GM19023 (cell line): ENCODE measurements around the gene IFT22.
"Not testable (repeated sequence)": the region's sequence is repeated elsewhere in the genome, so short reads cannot be mapped to it uniquely, and the experiment has no call there.

Experiments
- ATAC-seq: cut with Tn5 transposase; IDR thresholded peaks from one replicate; pipeline ENCODE4 v1.9.1; 2021; ENCODE audit warnings: mild to moderate bottlenecking, moderate library complexity; ENCODE audit not compliant: unreplicated experiment

IFT22 gene

GRCh38 chr7:101321491-101322401 is at the start of gene IFT22:
Gene IFT22, minus strand, starts transcription at chr7:101321812. Its CDS starts 103 bp downstream, at chr7:101321709.
- peak; percentile 93 for ATAC-seq

- ATAC-seq: no peak
Measured at GRCh38 chr7:101370836-101371235, 49.2 kb upstream of the IFT22 start.

- ATAC-seq: no peak
Measured at GRCh38 chr7:101368422-101369165, 47.0 kb upstream of the IFT22 start.

GRCh38 chr7:101367676-101368075 is 46.1 kb upstream of the IFT22 start:
- no peak for ATAC-seq

- ATAC-seq: no peak
Measured at GRCh38 chr7:101365956-101366355, 44.3 kb upstream of the IFT22 start.

DNA sequence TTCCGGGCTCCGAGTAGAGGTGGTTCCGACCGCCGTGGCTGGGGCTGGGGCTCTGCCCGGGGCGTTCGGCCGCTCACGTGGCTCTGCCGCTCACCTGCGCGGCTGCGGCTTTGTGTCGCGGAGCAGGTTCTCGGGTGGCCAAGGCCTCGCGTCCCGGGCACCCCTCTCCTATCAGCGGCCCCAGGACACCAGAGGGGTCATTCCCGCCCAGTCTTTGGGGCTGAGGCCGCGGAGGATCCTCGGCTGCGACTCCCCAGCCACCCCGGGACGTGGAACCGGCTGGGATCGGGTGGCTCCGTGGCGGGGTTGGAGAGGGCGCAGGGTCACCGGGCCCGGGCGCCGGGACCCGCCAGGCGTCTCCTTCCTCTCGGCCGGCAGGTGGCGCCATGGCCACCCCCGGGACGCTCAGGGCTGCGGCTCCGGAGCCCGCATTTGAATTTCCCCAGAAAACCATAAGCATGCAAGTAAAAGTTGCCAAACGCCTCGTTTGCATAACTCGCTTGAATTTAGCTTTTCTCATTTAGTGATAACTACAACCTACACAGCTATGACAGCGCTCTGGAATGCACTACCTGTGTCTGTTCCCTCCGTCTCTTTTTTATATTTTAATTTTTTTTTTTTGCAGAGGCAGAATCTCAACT is 42.2 kb upstream of the IFT22 start:
- peak; percentile 67 for ATAC-seq

- no peak for ATAC-seq
Measured at GRCh38 chr7:101363196-101363733, 41.7 kb upstream of the IFT22 start.

- no peak for ATAC-seq
Measured at GRCh38 chr7:101362334-101363195, 41.0 kb upstream of the IFT22 start, which contains the start of gene COL26A1. Gene COL26A1, plus strand, starts transcription at chr7:101362875. Its CDS starts 158 bp downstream, at chr7:101363033.

- no peak for ATAC-seq
Measured at GRCh38 chr7:101357433-101357832, 35.8 kb upstream of the IFT22 start.

GRCh38 chr7:101352920-101353308 is 31.3 kb upstream of the IFT22 start:
- no peak for ATAC-seq

GRCh38 chr7:101349300-101349699 is 27.7 kb upstream of the IFT22 start:
- ATAC-seq: not testable (repeated sequence)

- not testable (repeated sequence) for ATAC-seq
Measured at GRCh38 chr7:101348456-101349067, 26.9 kb upstream of the IFT22 start.

DNA sequence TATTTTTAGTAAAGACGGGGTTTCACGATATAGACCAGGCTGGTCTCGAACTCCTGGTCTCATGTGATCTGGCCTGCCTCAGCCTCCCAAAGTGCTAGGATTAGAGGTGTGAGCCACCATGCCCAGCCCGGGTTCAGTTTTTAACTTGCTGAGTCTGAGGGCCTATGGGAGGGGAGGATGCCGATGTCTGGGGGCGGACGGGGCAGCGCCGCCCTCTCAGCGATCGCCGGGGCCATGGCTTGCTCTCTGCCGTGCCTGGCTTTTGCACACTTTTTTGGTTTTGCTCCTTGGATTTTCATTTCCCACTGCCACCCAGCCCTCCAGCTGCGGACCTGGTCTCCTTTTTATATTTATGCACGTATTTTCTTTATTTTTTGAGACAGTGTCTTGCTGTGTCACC is 25.9 kb upstream of the IFT22 start:
- no peak for ATAC-seq

- ATAC-seq: no peak
Measured at GRCh38 chr7:101342892-101343291, 21.3 kb upstream of the IFT22 start.

GRCh38 chr7:101340379-101340778 is 18.8 kb upstream of the IFT22 start:
- ATAC-seq: no peak

- no peak for ATAC-seq
Measured at GRCh38 chr7:101333912-101334311, 12.3 kb upstream of the IFT22 start.

DNA sequence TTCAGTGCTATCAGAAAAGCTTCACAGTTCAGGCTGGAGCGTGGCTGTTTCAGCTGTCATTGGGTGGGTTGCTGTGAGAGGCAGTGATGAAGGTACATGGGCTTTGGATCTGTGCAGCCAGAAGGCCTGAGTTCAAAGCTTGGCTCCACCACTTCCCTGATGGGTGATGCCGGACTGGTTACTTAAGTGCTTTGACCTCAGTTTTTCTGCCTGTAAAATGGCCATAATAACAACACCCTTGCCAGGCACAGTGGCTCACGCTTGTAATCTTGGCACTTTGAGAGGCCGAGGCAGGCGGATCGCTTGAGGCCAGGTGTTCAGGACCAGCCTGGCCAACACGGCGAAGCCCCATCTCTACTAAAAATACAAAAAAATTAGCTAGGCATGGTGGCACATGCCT is 10.4 kb upstream of the IFT22 start:
- ATAC-seq: no peak

DNA sequence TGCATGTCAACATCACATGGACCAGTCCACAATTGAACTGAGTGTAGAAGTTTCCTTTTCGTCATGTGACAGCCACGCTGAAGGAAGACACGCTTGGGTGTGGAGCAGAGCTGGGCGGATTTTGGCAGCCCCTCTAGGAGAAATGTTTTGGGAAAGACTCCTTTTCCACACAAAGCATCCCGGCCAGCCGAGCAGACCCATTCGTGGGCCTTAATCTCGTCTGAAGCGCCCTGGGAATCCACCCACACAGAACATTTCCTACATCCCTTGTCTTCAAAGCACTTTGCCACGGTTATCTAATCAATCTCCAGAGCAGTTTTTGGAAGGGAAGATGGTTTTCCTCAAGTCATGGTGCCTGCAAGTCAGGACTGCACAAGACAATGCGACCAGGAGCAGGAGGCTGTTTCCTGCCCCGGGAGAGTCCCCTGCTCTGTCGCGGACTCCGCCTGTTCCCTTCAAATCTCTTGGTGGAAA is 8.4 kb upstream of the IFT22 start:
- ATAC-seq: no peak

DNA sequence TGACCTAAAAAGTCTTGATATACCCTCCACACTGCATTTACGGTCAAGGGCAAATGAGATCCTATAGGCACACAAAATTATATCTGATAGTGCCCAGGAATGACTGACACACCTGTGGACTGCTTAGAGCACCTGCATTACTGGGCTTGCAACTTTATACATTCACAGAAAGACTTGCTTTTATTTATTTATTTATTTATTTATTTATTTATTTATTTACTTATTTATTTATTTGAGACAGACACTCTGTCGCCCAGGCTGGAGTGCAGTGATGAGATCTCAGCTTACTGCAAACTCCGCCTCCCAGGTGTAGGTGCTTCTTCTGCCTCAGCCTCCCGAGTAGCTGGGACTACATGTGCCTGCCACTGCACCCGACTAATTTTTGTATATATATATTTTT is 6.5 kb upstream of the IFT22 start:
- no peak for ATAC-seq

DNA sequence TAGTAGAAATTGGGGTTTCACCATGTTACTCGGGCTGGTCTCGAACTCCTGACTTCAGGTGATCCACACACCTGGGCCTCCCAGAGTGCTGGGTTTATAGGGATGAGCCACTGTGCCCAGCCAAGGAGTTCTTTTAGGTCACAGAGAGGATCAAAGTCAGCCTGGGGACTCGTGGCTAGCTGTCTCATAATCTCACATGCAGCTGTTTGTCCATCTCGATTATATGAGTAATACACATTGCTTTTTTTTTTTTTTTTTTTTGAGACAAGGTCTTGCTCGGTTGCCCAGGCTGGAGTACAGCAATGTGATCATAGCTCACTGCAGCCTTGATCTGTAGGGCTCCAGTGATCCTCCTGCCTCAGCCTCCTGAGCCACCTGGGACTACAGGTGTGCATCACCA is 2.2 kb downstream of the IFT22 start:
- ATAC-seq: no peak
